ENCODE data around the gene CDK14. TPM values are rescaled to one million over a fixed set of nuclear protein-coding genes. Genes with fewer than 3 reads are reported as not detected.
"Not testable (repeated sequence)": the region's sequence is repeated elsewhere in the genome, so short reads cannot be mapped to it uniquely, and the experiment has no call there.

CDK14 gene
- total and polyA plus RNA-seq, 11 donors, result 2.9 to 37.7 (median 21.3) TPM

- H3K4me1 ChIP-seq, result peaks cover 0 to 20% (median 0%) of the 10 kb centered on the region in 12 donors
- DNase-seq, result no peak
- no peak overlapping the region for H3K4me3 ChIP-seq
- intact Hi-C loops (cut with DNase I), result no loop called here
- no peaks in the 10 kb centered on the region for H3K9me3 ChIP-seq
- H3K27me3 ChIP-seq, result no peaks in the 10 kb centered on the region
- ATAC-seq, result peak in 2 of 4 donors; percentile 60 to 63
- no peaks in the 10 kb centered on the region for H3K36me3 ChIP-seq
- no peak for TF ChIP-seq POLR2A (IDR thresholded peaks at IDR 0.05)
- H3K27ac ChIP-seq, result peak overlapping the region in 1 of 12 donors; percentile 72
- 78 to 82% (median 79%) methylated on average over 9 of the region's 9 CpGs for WGBS, 4 donors
These were observed 569.1 kb downstream of the CDK14 start for GRCh38 chr7:91165006-91165845.

- DNase-seq, result no peak
- no peak for ATAC-seq
- H3K27ac ChIP-seq, result peak overlapping the region in 1 of 12 donors; percentile 72
- peaks cover 0 to 20% (median 0%) of the 10 kb centered on the region in 12 donors for H3K4me1 ChIP-seq
- H3K9me3 ChIP-seq, result no peaks in the 10 kb centered on the region
- H3K36me3 ChIP-seq, result no peaks in the 10 kb centered on the region
- WGBS, 4 donors, result 57 to 73% (median 66%) methylated on average over 1 of the region's 1 CpG
- intact Hi-C loops (cut with DNase I), result no loop called here
- TF ChIP-seq POLR2A (IDR thresholded peaks at IDR 0.05), result no peak
- no peak for TF ChIP-seq CTCF (IDR thresholded peaks at IDR 0.05)
- H3K27me3 ChIP-seq, result no peaks in the 10 kb centered on the region
- no peak overlapping the region for H3K4me3 ChIP-seq
These were observed 569.7 kb downstream of the CDK14 start for GRCh38 chr7:91165846-91166230.

GRCh38 chr7:91168871-91169829 is 573.0 kb downstream of the CDK14 start:
- intact Hi-C loops (cut with DNase I), result no loop called here

GRCh38 chr7:91169830-91170191 is 573.7 kb downstream of the CDK14 start:
- no peak for DNase-seq
- Histone ChIP-seq H3K27ac (no peak overlapping the region), H3K9me3 (no peaks in the 10 kb centered on the region), H3K4me1 (peaks cover 0 to 13% (median 0%) of the 10 kb centered on the region in 12 donors), H3K4me3 (no peak overlapping the region), H3K27me3 (no peaks in the 10 kb centered on the region), H3K36me3 (no peaks in the 10 kb centered on the region)
- no peak for ATAC-seq
- intact Hi-C loops (cut with DNase I), result no loop called here
- WGBS, 4 donors, result 62 to 71% (median 67%) methylated on average over 5 of the region's 5 CpGs
- TF ChIP-seq POLR2A (IDR thresholded peaks at IDR 0.05) (no peak), CTCF (IDR thresholded peaks at IDR 0.05) (no peak)

More at GRCh38 chr7:91168871-91169829, 573.0 kb downstream of the CDK14 start:
- 73 to 80% (median 76%) methylated on average over 11 of the region's 11 CpGs for WGBS, 4 donors
- no peak for ATAC-seq
- Histone ChIP-seq H3K27me3 (no peaks in the 10 kb centered on the region), H3K27ac (no peak overlapping the region), H3K36me3 (no peaks in the 10 kb centered on the region), H3K4me3 (no peak overlapping the region), H3K4me1 (peaks cover 0 to 20% (median 0%) of the 10 kb centered on the region in 12 donors), H3K9me3 (no peaks in the 10 kb centered on the region)
- TF ChIP-seq POLR2A (IDR thresholded peaks at IDR 0.05), result no peak
- no peak for DNase-seq

- DNase-seq; intact Hi-C loops (cut with DNase I): not testable (repeated sequence)
These were observed 577.1 kb downstream of the CDK14 start for GRCh38 chr7:91173265-91173664.

More at GRCh38 chr7:91173265-91173664, 577.1 kb downstream of the CDK14 start:
- not testable (repeated sequence) for ATAC-seq, H3K27me3 ChIP-seq, H3K4me1 ChIP-seq, H3K9me3 ChIP-seq, H3K27ac ChIP-seq, H3K4me3 ChIP-seq, H3K36me3 ChIP-seq
- WGBS, 4 donors, result 97 to 98% (median 97%) methylated on average over 5 to 11 of the region's 11 CpGs

Measured in heart left ventricle (tissue), 16 donors.